AG04449 (cell line): ENCODE measurements around the gene LY6G6D.
A peak's percentile ranks its signal among the peaks of the same experiment; 100 is the strongest.

Experiments used
- CTCF ChIA-PET: fragments of 350-600 bp; formaldehyde crosslinking; extraction: SDS; loops from one replicate; lab custom pipeline; 2021; ENCODE audit warnings: antibody characterized with exemption; lab: Yijun Ruan, JAX
- POLR2A ChIA-PET: fragments of 400-600, 350-600 bp; formaldehyde crosslinking; extraction: SDS; loops from one replicate; lab custom pipeline; 2020; ENCODE audit warnings: antibody characterized with exemption, inconsistent platforms; lab: Yijun Ruan, JAX
- DNase-seq: peaks from one replicate; pipeline ENCODE4 v3.0.0-alpha.2; 2010; ENCODE audit warnings: low read depth, low spot score
- H3K4me3 ChIP-seq: 2 replicates; pipeline ENCODE4 v1.5.1; 2011; ENCODE audit warnings: low read depth, mild to moderate bottlenecking, control low read depth, low read length
- CTCF ChIP-seq: IDR thresholded peaks from one replicate; pipeline ENCODE4 v1.5.1; 2011; ENCODE audit warnings: mild to moderate bottlenecking, moderate library complexity, low read length, control low read depth, inconsistent platforms; ENCODE audit not compliant: insufficient read depth; ENCODE audit errors: missing control alignments

The LY6G6D gene

GRCh38 chr6:31712296-31712695 is 2.9 kb upstream of the LY6G6D start:
- ChIA-PET CTCF (interaction anchor here (0.8 to 1.8 kb wide), 3 partner anchors 10 to 118 kb away, joined by 3 to 4 read pairs (median 3); partner anchors contain the start of gene LY6G5C), POLR2A (interaction anchor here (1.4 kb wide), 1 partner anchor 15 kb away, joined by 5 read pairs; no protein-coding TSS in a partner anchor)
- H3K4me3 ChIP-seq: no peak overlapping the region
- peak; percentile 21 for TF ChIP-seq CTCF
- no peak for DNase-seq

- H3K4me3 ChIP-seq: no peak overlapping the region
- no peak for DNase-seq
- ChIA-PET POLR2A (interaction anchor here (0.8 kb wide), 1 partner anchor 114 kb away, joined by 4 read pairs; the partner anchor contains the start of gene HSPA1B), CTCF (interaction anchor here (1.8 to 3.0 kb wide), 2 partner anchors 16 to 117 kb away, joined by 4 to 12 read pairs; partner anchors contain the start of gene DDAH2)
- TF ChIP-seq CTCF: no peak
Measured at GRCh38 chr6:31713465-31713864, 1.7 kb upstream of the LY6G6D start.

GRCh38 chr6:31713991-31714684 is 1.0 kb upstream of the LY6G6D start:
- no peak for DNase-seq
- POLR2A ChIA-PET: interaction anchor here (0.6 to 0.8 kb wide), 2 partner anchors 19 to 113 kb away, joined by 4 read pairs; partner anchors contain the start of gene HSPA1B
- H3K4me3 ChIP-seq: no peak overlapping the region
- no peak for TF ChIP-seq CTCF
- CTCF ChIA-PET: interaction anchor here (0.6 to 3.0 kb wide), 3 partner anchors 14 to 116 kb away, joined by 3 to 12 read pairs (median 4); partner anchors contain the start of gene DDAH2

- DNase-seq: no peak
- POLR2A ChIA-PET: no interaction called here
- CTCF ChIA-PET: no interaction called here
- H3K4me3 ChIP-seq: no peak overlapping the region
- TF ChIP-seq CTCF: no peak
Measured at GRCh38 chr6:31717499-31718222, 2.5 kb downstream of the LY6G6D start.

- CTCF ChIA-PET: no interaction called here
- POLR2A ChIA-PET: no interaction called here
- DNase-seq: no peak
Measured at GRCh38 chr6:31718265-31718664, 3.1 kb downstream of the LY6G6D start.

More at GRCh38 chr6:31718265-31718664, 3.1 kb downstream of the LY6G6D start:
- no peak overlapping the region for H3K4me3 ChIP-seq
- no peak for TF ChIP-seq CTCF
